Measurements from ENCODE around the gene NCOA3.

NCOA3 gene

GRCh38 chr20:47684306-47685080 is 182.8 kb downstream of the NCOA3 start:
- DNase-seq = no peak

GRCh38 chr20:47686545-47686944 is 184.9 kb downstream of the NCOA3 start:
- DNase-seq = no peak

- DNase-seq = no peak
Measured at GRCh38 chr20:47687095-47687987, 185.7 kb downstream of the NCOA3 start.

GRCh38 chr20:47688385-47689381 is 187.0 kb downstream of the NCOA3 start:
- no peak for DNase-seq

GRCh38 chr20:47689731-47690130 is 188.0 kb downstream of the NCOA3 start:
- no peak for DNase-seq

GRCh38 chr20:47691625-47692024 is 189.9 kb downstream of the NCOA3 start:
- no peak for DNase-seq

- DNase-seq = no peak
Measured at GRCh38 chr20:47694021-47694818, 192.5 kb downstream of the NCOA3 start.

GRCh38 chr20:47696856-47697255 is 195.2 kb downstream of the NCOA3 start:
- no peak for DNase-seq

- DNase-seq = no peak
Measured at GRCh38 chr20:47698142-47698541, 196.5 kb downstream of the NCOA3 start.

GRCh38 chr20:47699818-47700217 is 198.1 kb downstream of the NCOA3 start:
- no peak for DNase-seq

GRCh38 chr20:47700327-47700726 is 198.6 kb downstream of the NCOA3 start:
- no peak for DNase-seq

GRCh38 chr20:47701612-47702011 is 199.9 kb downstream of the NCOA3 start:
- no peak for DNase-seq

- no peak for DNase-seq
Measured at GRCh38 chr20:47703748-47704147, 202.1 kb downstream of the NCOA3 start.

GRCh38 chr20:47704746-47705496 is 203.2 kb downstream of the NCOA3 start:
- DNase-seq = no peak

GRCh38 chr20:47705497-47705856 is 203.8 kb downstream of the NCOA3 start:
- no peak for DNase-seq

- no peak for DNase-seq
Measured at GRCh38 chr20:47706345-47706744, 204.7 kb downstream of the NCOA3 start.
